Motor neuron (in vitro differentiated cells): ENCODE data around the gene PEX11G. TPM values are rescaled to one million over a fixed set of nuclear protein-coding genes. Genes with fewer than 3 reads are reported as not detected.
"Not testable (repeated sequence)": the region's sequence is repeated elsewhere in the genome, so short reads cannot be mapped to it uniquely, and the experiment has no call there.

Experiments
- ATAC-seq, 8 experiments: fragments of 200-7000 bp; cut with Tn5 transposase; replicated peaks in 6 of 8; 2 replicates each; pipeline ENCODE4 v1.8.0; 2021; ENCODE audit warnings: mild to moderate bottlenecking in 8 of 8, moderate library complexity in 8 of 8
- H3K27ac ChIP-seq, 2 donors: fragments of 250-450 bp; sonication (Bioruptor Pico); 2 replicates each; pipeline ENCODE4 v1.9.0; 2021; ENCODE audit warnings: antibody characterized with exemption in 2 of 2, mild to moderate bottlenecking in 2 of 2, moderate library complexity in 1 of 2
- H3K4me1 ChIP-seq, 2 donors: fragments of 250-450 bp; sonication (Bioruptor Pico); replicated peaks in 1 of 2; 2 replicates each; pipeline ENCODE4 v1.6.1; 2021; ENCODE audit warnings: antibody characterized with exemption in 2 of 2, mild to moderate bottlenecking in 2 of 2, moderate library complexity in 1 of 2
- H3K4me3 ChIP-seq, 5 donors: fragments of 250-450 bp; sonication (Bioruptor Pico); 2 replicates each; pipeline ENCODE4 v1.9.0; 2021; ENCODE audit warnings: antibody characterized with exemption in 5 of 5, mild to moderate bottlenecking in 5 of 5, moderate library complexity in 4 of 5
- WGBS, 10 experiments: fragments of 450-650 bp; shearing (Covaris generic); methylation state at CpG; one replicate each; pipeline ENCODE4 v1.0.0; 2022; 5-methylcytosine and 5-hydroxymethylcytosine counted together
- in situ Hi-C, 9 experiments: fragments of 400-800 bp; cut with MboI; loops; one replicate each; pipeline ENCODE4 v1.15.0; 2021; ENCODE audit warnings: low sequenced_read_pairs in 9 of 9, low pct_unique_long_range_greater_than_20kb in 2 of 9; ENCODE audit not compliant: unreplicated experiment in 9 of 9
- total RNA-seq, 8 experiments: library from RNA; unstranded; fragments of 300-600 nt; gene quantifications; 2 replicates each; pipeline versions ENCODE4 v1.2.3 to v1.2.4, GENCODE V29; 2022

Gene PEX11G
- total RNA-seq, 8 experiments from 2014 or later, result 2.1 to 6.4 (median 3.2) TPM

DNA sequence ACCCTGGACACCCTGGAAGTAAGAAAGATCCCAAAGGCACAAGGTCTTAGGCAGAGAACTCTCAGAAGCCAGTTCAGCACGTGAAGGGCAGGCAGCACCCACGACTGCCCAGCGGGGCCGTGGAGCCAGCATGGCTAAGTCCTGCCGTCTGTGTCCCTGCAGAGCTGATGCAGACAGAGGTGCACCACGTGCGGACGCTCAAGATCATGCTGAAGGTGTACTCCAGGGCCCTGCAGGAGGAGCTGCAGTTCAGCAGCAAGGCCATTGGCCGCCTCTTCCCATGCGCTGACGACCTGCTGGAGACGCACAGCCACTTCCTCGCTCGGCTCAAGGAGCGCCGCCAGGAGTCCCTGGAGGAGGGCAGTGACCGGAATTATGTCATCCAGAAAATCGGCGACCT is 44.8 kb downstream of the PEX11G start:
- ATAC-seq, result no peak
- WGBS, 10 experiments, result 89 to 100% (median 97%) methylated on average over 2 to 8 of the region's 19 CpGs; no CpG with 5 or more reads in 6 of the 10 experiments
- Histone ChIP-seq H3K4me1 (no peaks in the 10 kb centered on the region), H3K27ac (no peak overlapping the region), H3K4me3 (no peak overlapping the region)
- in situ Hi-C loops, result no loop called here

DNA sequence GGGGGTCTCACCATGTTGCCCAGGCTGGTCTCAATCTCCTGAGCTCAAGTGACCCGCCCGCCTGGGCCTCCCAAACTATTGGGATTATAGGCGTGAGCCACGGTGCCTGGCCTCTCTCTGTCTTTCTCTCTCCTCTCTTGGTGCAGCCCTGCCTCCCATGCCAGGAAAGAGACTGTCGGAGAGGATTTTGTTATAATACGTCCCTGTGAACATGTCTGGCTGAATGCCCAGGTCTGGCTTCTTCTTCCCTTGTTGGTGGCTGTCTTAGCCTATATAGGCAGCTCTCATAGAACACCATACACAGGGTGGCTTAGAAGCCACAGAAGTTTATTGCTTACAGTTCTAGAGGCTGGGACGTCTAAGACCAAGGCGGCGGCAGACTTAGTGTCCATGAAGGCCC is 46.4 kb downstream of the PEX11G start:
- H3K27ac ChIP-seq, result no peak overlapping the region
- 67 to 100% (median 100%) methylated on average over 1 to 4 of the region's 9 CpGs; no CpG with 5 or more reads in 4 of the 10 experiments for WGBS, 10 experiments

DNA sequence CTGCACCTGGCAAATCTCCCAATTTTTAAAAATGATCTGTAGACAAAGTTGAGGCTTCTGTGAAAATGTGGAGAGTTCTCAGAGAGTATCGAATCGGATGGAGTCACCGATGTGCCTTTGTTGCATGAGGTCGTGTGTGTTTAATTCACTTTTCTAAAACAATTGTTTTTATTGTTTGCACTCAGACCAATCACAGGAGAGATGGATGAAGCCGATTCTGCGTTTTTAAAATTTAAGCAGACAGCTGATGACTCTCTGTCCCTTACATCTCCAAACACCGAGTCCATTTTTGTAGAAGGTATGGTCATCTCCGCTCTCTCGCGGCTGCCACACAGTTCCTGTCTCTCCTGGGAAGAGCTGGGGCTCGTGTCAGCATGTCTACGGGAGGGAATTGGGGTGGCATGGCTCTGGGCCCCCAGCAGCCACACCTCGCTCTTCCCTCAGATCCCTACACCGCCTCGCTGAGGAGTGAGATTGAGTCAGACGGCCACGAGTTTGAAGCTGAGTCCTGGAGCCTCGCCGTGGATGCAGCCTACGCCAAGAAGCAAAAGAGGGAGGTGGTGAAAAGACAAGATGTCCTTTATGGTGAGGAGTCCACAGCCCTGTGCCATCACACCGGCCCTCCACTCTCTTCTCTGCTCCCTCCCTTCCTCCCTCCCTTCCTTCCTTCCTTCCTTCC is 47.2 kb downstream of the PEX11G start:
- 81 to 100% (median 91%) methylated on average over 2 to 15 of the region's 21 CpGs; no CpG with 5 or more reads in 2 of the 10 experiments for WGBS, 10 experiments
- peaks cover 0 to 4% of the 10 kb centered on the region in 2 donors for H3K4me1 ChIP-seq
- H3K27ac ChIP-seq, result no peak overlapping the region
- H3K4me3 ChIP-seq, result no peak overlapping the region
- ATAC-seq, result no peak
- in situ Hi-C loops, result no loop called here

More for the DNA sequence above, 46.4 kb downstream of the PEX11G start:
- in situ Hi-C loops, result no loop called here
- Histone ChIP-seq H3K4me1 (no peaks in the 10 kb centered on the region), H3K4me3 (no peak overlapping the region)
- ATAC-seq, result no peak

DNA sequence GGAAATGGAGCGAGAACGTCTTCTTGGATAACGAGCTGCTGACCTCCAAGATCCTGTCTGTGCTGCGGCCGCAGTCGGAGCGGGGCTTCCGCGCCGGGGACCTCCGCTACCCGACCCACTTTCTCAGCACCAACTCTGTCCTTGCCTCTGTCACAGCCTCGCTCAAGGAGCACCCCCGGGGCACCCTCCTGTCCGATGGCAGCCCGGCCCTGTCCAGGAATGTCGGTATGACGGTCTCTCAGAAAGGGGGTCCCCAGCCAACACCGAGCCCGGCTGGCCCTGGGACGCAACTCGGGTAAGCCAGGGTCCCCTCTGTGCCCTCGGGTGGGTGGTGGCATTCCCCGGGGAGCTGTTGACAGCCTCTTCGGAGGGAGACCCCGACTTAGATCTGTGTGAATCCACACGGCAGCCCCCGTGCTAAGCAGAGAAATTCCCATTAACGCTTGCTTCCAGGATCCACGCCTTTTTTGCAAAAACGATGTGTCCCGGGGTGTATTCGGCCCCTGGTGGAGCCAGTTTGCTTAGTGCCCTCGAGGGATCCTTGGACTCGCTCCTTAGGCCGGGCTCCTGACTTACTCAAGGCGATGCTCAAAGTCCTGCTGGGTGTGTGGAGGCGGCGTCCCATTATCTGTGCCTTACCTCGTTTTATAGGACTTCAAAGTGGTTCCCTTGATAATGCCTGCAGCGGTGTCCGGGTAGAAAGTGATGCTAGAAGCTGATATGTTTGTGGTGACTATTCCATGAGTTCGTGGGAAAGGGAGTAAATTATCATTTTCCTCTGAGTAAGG is 48.5 kb downstream of the PEX11G start:
- WGBS, 10 experiments, result 60 to 100% (median 86%) methylated on average over 1 to 22 of the region's 43 CpGs; no CpG with 5 or more reads in 1 of the 10 experiments

DNA sequence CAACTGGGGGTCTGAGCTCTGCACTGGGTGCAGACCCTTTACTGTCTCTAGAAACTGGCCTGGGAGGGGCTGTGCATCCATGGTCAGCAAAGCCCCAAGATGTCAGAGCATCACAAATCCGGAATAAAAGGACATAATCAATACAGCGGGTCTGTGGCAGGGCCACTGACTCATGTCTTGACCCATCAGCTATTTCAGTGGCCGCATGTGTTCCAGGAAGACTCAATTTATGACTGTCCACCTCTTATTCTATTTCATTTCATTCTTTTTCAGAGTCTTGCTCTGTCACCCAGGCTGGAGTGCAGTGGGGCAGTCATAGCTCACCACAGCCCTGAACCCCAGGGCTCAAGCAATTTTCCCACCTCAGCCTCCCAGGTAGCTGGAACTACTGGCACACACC is 53.2 kb downstream of the PEX11G start:
- WGBS, 10 experiments, result 50 to 100% (median 95%) methylated on average over 1 to 3 of the region's 3 CpGs; no CpG with 5 or more reads in 6 of the 10 experiments
- no peak overlapping the region for H3K27ac ChIP-seq
- H3K4me1 ChIP-seq, result peaks cover 0 to 15% of the 10 kb centered on the region in 2 donors
- H3K4me3 ChIP-seq, result no peak overlapping the region
- peak in 6 of 8 experiments; percentile 19 to 66 (median 36) for ATAC-seq
- in situ Hi-C loops, result no loop called here

More for the DNA sequence above, 48.5 kb downstream of the PEX11G start:
- in situ Hi-C loops, result no loop called here
- peaks cover 0 to 11% of the 10 kb centered on the region in 2 donors for H3K4me1 ChIP-seq
- H3K4me3 ChIP-seq, result no peak overlapping the region
- no peak for ATAC-seq
- H3K27ac ChIP-seq, result no peak overlapping the region

DNA sequence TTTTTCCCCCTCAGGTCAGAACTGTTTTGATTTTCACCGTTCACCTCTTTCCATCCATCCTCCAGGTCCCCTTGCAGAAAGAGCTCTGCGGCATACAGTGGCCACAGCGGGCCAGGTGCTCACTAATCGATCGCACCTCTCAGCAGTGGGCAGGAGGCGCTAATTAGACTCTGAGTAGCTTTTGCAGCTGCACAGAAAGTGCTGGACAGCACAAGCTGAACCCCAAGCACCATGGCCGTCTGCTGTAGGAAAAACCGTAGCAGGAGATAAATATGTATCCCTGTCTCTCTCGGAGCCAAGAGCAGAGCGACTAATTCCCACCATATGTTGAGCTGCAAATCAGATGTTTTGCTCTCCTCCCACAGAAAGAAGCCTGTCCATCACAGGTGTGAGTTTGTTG is 54.4 kb downstream of the PEX11G start:
- H3K27ac ChIP-seq, result no peak overlapping the region
- in situ Hi-C loops, result no loop called here
- no peak overlapping the region for H3K4me3 ChIP-seq
- peaks cover 0 to 15% of the 10 kb centered on the region in 2 donors for H3K4me1 ChIP-seq
- 27 to 96% (median 72%) methylated on average over 2 to 10 of the region's 10 CpGs; no CpG with 5 or more reads in 3 of the 10 experiments for WGBS, 10 experiments
- ATAC-seq, result no peak

DNA sequence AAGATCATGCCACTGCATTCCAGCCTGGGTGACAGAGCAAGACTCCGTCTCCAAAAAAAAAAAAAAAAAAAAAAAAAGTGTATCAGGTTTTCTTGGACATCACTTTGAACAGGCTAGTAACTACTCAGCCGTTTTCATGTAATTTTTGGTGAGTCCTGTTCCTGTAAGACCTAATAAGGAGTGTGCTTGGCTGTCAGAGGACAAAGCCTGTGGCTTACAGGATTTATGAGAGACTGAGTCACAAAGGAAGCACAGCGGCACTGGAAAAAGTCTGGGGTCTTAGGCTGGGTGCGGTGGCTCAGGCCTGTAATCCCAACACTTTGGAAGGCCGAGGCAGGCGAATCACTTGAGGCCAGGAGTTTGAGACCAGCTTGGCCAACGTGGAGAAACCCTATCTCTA is 55.4 kb downstream of the PEX11G start:
- ATAC-seq, H3K4me3 ChIP-seq, H3K27ac ChIP-seq, in situ Hi-C loops: not testable (repeated sequence)
- 40 to 100% (median 85%) methylated on average over 1 to 5 of the region's 7 CpGs for WGBS, 10 experiments
- peaks cover 0 to 15% of the 10 kb centered on the region in 2 donors for H3K4me1 ChIP-seq

DNA sequence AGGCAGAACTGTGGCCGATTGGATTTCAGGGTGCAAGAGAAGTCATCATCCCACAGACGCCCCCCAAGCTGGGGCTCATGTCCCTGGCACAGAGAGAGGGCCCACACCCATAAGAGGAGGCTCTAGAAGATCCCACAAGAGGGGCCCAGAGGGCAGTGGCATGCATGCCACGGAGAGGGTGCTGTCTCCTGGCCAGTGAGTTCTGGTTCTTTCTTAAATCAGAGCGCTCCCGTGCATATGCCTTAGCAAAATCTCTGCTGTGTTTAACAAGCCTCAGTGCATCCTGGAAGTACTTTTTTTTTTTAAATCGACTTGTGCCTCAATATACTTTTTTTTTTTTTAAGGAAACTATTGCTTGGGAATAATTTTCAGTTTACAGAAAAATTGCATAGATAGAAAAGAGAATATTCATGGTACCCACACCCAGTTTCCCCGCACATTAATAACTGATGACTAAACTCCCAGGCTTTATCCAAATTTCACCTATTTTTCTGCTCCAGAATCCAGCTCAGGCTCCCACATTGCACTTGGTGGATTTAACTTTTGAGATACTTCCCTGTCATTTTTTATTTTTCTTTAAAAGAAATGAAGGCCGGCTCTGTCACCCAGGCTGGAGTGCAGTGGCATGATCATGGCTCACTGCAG is 59.1 kb downstream of the PEX11G start:
- Histone ChIP-seq H3K27ac (no peak overlapping the region), H3K4me3 (no peak overlapping the region), H3K4me1 (no peaks in the 10 kb centered on the region)
- peak in 3 of 8 experiments; percentile 72 to 83 (median 75) for ATAC-seq
- in situ Hi-C loops, result no loop called here
- 19 to 87% (median 63%) methylated on average over 1 to 6 of the region's 8 CpGs for WGBS, 10 experiments

DNA sequence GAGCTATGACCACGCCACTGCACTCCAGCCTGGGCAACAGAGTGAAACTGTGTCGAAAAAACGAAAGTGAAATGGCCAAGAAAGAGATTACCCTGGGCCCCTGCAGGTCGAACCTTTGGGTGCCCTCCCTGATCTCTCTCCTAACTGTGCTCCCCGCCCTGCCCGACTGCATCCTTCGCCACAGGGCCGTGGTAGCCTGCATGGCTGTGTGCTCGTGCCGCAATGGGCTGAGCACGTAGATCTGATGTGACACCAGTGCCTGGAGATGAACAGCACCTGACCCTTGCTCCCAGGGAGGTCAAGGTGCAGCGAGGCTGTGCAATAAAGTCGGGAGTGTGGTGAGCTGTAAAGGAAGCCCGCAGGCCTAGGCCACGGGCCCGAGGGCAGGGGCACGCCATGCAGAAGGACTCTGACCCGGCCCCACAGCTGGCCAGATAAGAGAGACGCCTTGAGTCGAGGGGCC is 60.2 kb downstream of the PEX11G start:
- ATAC-seq, result no peak
- in situ Hi-C loops, result no loop called here
- Histone ChIP-seq H3K27ac (no peak overlapping the region), H3K4me1 (no peaks in the 10 kb centered on the region), H3K4me3 (no peak overlapping the region)
- 90 to 100% (median 100%) methylated on average over 1 to 9 of the region's 20 CpGs; no CpG with 5 or more reads in 5 of the 10 experiments for WGBS, 10 experiments

DNA sequence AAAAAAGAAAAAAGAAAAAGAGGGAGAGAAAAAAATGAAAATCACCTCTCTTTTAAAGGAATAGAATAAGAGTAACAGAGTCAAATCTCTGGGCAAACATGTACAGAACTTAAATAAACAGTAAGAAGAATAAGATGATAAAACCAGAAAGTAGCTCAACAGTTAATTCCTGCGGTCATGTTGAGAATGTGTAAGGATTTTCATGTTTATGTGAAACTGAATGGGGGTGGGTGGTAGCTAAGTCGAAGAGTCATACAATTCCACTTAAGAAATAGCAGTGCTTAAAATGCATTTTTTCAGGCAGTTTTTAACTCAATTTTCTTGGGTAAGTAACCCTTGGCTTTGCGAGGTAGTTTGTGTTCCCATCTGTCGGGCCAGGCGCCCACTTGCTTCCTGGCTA is 60.9 kb downstream of the PEX11G start:
- Histone ChIP-seq H3K27ac (no peak overlapping the region), H3K4me3 (no peak overlapping the region), H3K4me1 (no peaks in the 10 kb centered on the region)
- in situ Hi-C loops, result no loop called here
- ATAC-seq, result peak in 1 of 8 experiments; percentile 15
- 0 to 100% (median 88%) methylated on average over 1 to 5 of the region's 5 CpGs; no CpG with 5 or more reads in 1 of the 10 experiments for WGBS, 10 experiments

DNA sequence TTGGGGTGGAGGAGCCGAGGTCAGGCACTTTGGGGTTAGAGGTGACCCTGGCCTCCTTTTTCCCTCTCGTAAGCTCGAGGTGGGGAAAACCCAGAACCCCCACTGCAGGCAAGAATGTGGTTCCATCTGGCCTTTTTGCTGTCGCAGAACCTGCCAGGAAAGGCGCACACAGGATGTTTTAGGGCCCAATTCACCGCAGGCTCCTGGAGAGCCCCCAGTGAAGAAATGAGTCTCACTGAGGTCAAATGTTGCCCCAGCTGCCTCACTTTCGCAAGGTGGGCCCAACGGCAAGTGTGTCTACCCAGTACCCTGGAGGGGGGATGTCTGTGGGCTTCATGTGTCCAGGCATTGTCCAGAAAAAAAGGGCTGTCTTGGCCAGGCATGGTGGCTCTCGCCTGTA is 61.8 kb downstream of the PEX11G start:
- Histone ChIP-seq H3K27ac (no peak overlapping the region), H3K4me3 (no peak overlapping the region), H3K4me1 (no peaks in the 10 kb centered on the region)
- ATAC-seq, result no peak
- in situ Hi-C loops, result no loop called here
- whole genome bisulfite sequencing, 10 experiments, result 80 to 100% (median 98%) methylated on average over 1 to 7 of the region's 9 CpGs; no CpG with 5 or more reads in 1 of the 10 experiments
